ENCODE results near the gene MRPS22.

DNA sequence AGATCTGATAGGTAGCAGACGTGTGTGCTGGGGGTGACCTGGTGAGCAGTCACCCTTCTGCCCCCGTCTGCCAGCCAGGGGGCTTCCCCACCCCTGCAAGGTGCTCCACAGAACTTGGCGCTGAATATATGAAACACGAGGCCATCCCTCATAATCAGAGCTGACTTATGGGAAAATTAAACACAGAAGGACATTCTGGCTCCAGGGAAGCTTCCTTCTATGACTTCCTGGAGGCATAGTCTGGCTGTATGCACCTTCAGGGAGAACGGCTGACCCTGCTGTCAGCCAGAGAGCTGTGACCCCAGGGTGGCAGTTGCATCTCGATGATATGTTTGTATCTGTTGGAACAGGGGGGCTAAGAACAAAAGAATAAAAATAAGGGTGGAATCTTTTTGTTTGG is 26.6 kb upstream of the MRPS22 start:
- TF ChIP-seq, protein P1, sequence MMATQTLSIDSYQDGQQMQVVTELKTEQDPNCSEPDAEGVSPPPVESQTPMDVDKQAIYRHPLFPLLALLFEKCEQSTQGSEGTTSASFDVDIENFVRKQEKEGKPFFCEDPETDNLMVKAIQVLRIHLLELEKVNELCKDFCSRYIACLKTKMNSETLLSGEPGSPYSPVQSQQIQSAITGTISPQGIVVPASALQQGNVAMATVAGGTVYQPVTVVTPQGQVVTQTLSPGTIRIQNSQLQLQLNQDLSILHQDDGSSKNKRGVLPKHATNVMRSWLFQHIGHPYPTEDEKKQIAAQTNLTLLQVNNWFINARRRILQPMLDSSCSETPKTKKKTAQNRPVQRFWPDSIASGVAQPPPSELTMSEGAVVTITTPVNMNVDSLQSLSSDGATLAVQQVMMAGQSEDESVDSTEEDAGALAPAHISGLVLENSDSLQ (IDR thresholded peaks at IDR 0.05), result no peak
- no peak for TF ChIP-seq FOXA1 (IDR thresholded peaks at IDR 0.05)
- TF ChIP-seq FOXM1 (IDR thresholded peaks at IDR 0.05; ENCODE audit: borderline replicate concordance), result no peak

Data from HEK293T (cell line).